NCI-H226 (cell line): ENCODE results near the gene VCY.
"Not testable (repeated sequence)": the region's sequence is repeated elsewhere in the genome, so short reads cannot be mapped to it uniquely, and the experiment has no call there.

Experiments used
- DNase-seq: peaks from one replicate; pipeline ENCODE4 v3.0.0-alpha.2; 2015

The VCY gene

GRCh38 chrY:13986373-13986772 lies at the start of gene VCY:
TSS of gene VCY (minus strand) at chrY:13986473. CDS start at chrY:13986440, 33 bp downstream.
- not testable (repeated sequence) for DNase-seq

GRCh38 chrY:14030395-14030794 lies 44.1 kb upstream of the VCY start:
- not testable (repeated sequence) for DNase-seq

- DNase-seq: not testable (repeated sequence)
Observed at GRCh38 chrY:14011916-14012315, 25.6 kb upstream of the VCY start.

DNA sequence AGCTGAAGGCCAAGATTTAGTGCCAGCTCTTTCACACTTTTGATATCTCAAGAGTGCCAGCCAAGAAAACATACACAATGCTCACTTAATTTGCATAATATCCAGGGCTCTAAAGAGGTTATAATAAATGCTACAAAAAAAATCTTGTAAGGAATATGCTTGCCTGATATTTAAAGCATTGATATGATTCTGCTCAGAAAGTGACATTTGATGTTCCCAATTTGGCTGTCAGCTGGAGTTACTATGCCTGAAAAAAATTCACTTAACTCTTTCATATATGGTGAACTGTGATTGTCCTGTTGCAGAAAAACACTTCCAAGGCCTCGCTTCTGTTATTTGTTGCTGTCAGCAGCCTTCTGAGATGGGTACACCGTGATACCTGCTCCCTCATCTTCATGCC lies 43.9 kb downstream of the VCY start:
- DNase-seq: not testable (repeated sequence)
